Fibroblast of lung (primary cell): Measurements from ENCODE around the gene AEN.

Experiments used
- EZH2 ChIP-seq: IDR thresholded peaks from 2 replicates; pipeline ENCODE4 v1.5.1; 2012; ENCODE audit warnings: low read length, control low read depth, mild to moderate bottlenecking; ENCODE audit errors: missing control alignments
- TF ChIP-seq, protein P1 (sequence below), 2 donors: IDR thresholded peaks in 1 of 2; conservative IDR thresholded peaks in 1 of 2; 1 replicate in 1 of 2; 2 replicates in 1 of 2; pipeline ENCODE4 v1.5.1; 2011 to 2012; ENCODE audit warnings: low read length in 2 of 2, control low read depth in 1 of 2, inconsistent platforms in 1 of 2, low read depth in 1 of 2, mild to moderate bottlenecking in 1 of 2

DNA sequence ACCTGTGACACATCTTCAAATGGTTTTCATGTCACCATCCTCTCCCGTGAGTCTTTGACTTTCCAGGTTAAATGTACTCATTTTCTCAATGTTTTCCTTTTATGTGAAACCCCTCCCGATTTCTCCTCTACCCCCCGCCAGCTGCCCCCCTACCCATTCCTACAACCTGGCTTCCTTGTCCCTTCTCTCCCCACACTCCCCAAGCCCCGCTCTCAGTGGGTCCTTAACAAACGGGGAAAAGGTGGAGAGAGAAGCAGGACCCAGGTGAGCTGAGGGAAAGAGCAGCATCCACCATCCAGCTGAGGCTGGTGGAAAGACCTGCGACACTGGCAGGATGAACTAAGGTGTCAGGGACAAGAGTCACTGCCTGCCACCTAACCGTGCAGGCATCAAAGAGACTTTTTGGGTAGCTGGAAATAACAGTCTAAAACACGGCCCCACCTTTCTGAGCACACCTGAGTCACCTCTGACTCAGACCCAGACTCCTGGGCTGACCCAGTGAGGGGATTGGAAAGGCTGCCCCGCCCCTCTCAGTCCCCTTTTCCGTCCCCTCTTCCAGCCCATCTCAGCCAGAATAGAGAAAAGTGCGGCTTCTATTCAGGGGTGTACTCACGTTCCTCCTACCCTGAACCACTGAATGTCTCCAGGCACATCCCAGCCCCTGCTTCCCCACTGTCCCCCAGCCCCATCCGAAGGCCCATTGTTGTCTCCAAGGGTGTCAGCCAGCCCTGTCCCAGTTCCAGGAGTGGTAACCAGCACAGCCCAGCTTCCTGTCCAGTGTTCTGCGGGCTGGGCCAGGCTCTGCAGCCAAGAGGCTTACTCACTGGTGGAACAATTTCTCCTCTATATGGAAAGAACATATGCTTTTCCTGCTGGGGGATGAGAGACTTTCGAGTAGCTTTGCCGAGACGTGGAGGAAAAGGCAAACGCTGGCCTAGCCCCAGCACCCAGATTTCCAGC lies 38.1 kb downstream of the AEN start:
- TF ChIP-seq, protein P1, sequence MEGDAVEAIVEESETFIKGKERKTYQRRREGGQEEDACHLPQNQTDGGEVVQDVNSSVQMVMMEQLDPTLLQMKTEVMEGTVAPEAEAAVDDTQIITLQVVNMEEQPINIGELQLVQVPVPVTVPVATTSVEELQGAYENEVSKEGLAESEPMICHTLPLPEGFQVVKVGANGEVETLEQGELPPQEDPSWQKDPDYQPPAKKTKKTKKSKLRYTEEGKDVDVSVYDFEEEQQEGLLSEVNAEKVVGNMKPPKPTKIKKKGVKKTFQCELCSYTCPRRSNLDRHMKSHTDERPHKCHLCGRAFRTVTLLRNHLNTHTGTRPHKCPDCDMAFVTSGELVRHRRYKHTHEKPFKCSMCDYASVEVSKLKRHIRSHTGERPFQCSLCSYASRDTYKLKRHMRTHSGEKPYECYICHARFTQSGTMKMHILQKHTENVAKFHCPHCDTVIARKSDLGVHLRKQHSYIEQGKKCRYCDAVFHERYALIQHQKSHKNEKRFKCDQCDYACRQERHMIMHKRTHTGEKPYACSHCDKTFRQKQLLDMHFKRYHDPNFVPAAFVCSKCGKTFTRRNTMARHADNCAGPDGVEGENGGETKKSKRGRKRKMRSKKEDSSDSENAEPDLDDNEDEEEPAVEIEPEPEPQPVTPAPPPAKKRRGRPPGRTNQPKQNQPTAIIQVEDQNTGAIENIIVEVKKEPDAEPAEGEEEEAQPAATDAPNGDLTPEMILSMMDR (conservative IDR thresholded peaks at IDR 0.05 in 1 of 2, IDR thresholded peaks at IDR 0.05 in 1 of 2; ENCODE audit: low read depth in 1 of 2, low read length in 2 of 2), result no peak
- TF ChIP-seq EZH2, result no peak
